Stimulated activated naive CD4-positive, alpha-beta T cell treated with Interleukin-2 at 50 U/mL for 16 hours (primary cell): ENCODE measurements around the gene ITPRIP.

Experiments used
- DNase-seq: peaks from one replicate; lab custom pipeline; 2025; lab: John Stamatoyannopoulos, UW

ITPRIP gene

DNA sequence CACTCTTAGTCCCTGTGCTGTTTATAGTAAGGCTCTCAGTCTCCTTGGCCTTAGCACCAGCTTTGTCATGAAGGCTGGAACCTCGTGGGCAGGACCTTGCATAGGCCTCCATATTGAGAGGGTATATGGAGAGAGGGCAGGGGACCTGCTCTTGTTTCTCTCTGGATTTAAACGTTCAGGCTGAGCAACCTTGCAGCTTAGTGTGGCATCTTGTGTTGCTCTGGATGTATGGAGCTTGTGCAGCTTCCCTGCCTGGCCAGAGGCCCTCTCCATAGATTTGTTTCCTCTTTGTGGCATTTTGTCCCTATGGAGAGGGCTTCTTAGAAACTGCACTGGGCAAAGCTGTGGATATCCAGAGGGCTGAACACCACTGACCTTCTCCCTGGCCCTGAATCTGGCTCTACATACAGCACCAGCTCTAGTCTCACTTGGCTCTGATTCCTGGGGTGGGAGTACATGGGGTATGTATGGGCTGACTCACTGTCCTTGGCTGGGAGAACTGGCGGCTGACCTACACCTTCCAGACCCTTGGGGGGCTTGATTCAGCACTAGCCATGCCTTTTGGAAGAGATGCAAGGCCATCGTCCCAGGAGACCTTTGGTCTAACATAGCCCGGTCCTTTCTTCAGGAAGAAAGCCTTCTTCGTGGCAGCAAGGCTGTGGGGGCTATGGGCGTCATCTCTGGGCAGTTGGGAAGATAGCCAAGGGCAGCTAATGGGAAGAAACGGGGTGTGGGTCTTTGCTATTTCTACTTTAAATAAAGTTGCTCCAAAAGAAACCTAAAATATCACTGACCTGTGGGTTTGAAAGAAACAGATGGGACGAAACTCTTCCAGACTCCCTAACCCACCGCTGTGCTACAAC lies 30.5 kb downstream of the ITPRIP start:
- no peak for DNase-seq

DNA sequence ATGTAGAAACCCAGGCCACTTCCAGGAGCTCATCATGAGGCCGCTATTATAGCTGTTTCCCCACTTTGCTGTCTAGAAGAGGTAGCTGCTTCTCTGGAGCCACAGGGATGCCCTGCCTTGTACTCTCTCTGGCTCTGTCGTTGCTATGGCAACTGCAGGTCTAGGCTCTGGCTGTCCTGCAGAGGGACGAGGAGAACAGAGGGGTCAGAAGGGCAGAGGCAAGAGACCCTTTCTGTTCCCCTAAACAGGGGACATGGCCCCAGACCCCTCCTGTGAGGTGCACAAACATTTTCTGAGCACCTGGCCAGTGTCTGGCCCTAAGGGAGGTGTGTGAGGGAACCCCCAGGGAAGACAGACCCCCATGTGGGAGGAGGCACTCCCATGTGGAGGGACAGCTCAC lies 31.4 kb downstream of the ITPRIP start:
- DNase-seq: no peak

DNA sequence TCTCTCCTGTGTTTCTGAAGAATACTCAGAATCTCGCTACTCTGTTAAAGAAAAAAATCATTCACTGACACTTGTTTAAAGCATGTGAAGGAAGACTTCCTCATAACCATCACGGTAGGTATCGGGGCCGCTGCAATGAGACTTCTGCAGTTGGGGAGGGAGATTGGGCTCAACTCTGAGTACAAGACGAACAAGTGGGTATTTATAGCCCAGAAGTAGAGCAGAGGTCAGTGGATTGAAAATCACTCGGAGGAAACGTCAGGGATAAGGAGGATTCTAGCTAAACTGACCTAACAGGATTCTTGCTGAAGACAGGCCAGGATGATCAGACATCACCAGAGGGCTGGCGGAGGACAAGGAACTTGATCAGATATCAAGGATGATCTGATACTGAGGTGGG lies 33.3 kb downstream of the ITPRIP start:
- no peak for DNase-seq

DNA sequence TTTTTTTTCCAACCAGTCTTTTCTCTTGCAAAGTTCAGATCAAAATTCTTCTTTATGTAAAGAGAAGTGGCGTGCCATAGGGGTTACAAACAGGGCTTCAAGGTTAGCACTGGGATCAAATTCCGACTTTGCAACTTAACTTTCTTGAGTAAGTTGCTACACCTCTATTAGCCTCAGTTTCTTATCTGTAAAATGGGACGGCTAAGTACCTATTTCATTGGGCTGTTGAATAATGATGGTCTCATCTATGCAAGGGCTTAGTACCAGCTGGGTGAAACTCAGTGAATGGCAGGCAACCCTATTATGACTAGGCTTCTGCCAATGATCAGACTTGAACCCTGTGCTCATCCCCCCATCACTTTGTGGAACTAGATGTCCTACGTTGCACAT lies 33.9 kb downstream of the ITPRIP start:
- no peak for DNase-seq

DNA sequence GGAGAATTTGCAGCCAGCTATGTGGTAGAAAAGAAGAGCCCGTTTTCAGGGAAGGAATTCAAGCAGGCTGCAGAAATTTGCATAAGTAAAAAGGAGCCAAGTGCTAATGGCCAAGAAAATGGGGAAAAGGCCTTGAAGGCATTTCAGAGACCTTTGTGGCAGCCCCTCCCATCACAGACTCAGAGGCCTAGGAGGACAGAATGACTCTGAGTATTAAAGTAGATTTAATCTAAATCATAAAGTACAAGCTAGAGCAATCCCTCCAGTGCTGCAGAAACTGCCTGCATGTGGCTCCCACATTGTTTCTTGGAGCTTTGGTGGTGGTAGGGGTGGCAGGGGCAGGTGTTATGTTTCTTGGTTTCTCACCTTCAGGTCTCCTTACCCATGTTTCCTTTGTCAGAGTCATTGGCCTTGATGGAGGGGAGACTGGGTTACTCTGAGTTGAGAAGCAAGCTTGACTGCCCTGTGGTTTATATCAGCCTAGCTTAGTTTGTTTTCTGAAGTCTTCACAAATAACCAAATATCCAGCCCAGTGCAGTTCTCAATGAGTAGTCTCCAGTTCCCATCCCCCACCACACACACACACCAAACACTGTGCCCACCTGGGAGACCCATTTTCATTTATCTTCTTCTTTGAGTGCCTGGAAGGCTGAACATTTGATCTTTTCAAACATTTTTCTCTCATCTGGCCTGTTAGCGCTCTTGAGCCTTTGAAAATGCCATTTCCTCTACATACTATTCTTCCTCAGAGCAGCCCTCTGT lies 34.5 kb downstream of the ITPRIP start:
- DNase-seq: no peak

DNA sequence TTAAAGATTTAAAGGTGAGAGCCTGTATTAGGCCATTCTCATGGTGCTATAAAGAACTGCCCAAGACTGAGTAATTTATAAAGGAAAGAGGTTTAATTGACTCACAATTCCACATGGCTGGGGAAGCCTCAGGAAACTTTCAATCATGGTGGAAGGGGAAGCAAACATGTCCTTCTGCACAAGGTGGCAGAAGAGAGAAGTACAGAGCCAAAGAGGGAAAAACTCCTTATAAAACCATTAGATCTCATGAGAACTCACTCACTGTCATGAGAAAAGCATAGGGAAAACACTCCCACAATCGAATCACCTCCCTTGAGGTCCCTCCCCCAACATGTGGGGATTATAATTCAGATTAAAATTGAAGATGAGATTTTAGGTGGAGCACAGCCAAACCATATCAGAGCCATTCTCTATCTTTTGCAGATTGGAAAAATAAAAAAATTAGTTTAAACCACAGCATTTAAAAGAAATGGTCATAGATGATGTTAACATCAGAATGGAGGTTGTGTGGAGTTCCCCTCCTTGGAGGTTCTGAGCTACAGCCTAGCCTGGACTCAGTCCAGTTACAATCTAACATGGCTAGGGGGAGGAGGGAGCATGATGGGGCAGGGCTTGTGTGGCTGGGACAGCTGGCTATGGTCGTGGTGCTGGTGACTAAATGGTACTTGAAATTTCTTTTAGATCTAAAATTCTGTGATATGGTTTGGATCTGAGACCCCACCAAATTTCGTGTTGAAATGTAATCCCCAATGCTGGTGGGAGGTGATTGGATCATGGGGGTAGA lies 36.2 kb downstream of the ITPRIP start:
- DNase-seq: no peak

DNA sequence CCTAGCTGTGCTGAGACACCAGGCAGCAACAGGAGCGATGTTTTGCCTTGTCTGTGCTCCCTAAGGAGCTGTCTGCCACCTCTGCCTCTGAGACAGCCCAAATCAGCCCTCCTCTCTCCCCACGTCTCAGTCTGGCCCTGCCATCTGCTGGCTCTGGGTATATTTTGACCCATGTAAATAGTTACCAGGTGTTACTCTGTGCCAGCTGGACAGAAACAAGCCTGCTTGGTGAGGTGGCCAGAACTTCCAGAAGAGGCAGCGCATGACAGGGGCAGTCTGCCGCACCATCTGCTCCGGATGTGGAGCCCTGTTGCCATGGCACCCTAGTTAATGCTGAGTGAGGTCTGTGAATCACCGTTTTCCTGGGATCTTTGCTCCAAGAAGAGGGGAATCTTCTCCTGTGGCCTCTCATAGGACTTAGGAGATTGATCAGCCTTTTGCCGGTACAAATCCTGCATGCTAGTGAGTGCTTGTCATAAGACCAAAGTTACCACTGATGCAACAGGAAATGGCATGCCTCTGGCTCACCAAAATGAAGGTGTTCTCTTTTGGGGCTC lies 37.5 kb downstream of the ITPRIP start:
- no peak for DNase-seq

DNA sequence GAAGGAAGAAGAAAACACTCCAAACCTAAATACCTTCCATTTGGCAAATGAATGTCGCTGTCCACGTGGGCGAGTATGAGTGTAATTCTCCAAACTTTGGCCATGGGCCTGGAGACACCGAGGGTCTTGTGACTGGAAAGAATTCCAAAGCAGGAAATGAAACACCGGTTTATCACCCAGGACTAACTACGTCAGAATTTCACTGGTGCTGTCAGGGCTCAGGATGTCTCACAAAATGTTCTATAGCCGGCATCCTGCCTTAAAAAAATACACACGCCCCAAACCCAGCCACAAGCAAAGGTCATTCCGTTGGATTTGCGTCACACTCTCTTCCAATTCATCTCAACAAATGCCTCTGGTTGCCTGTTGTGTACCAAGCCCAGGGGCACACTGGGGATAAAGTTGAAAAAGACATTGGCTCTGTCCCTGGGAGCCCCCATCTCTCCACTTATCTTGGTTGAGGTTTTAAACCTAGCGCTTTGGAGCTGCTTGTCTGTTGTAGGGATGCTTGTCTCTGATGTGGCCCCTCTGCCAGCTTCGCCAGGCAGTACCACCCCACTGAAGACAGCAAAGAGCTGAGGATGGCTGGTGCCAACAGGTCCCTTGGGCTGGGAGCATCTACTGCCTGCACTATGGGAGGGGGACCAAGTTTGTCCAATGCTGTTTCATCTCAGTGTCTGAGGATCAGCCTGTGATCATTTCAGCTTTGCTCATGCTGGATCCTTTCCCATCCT lies 38.1 kb downstream of the ITPRIP start:
- DNase-seq: no peak

DNA sequence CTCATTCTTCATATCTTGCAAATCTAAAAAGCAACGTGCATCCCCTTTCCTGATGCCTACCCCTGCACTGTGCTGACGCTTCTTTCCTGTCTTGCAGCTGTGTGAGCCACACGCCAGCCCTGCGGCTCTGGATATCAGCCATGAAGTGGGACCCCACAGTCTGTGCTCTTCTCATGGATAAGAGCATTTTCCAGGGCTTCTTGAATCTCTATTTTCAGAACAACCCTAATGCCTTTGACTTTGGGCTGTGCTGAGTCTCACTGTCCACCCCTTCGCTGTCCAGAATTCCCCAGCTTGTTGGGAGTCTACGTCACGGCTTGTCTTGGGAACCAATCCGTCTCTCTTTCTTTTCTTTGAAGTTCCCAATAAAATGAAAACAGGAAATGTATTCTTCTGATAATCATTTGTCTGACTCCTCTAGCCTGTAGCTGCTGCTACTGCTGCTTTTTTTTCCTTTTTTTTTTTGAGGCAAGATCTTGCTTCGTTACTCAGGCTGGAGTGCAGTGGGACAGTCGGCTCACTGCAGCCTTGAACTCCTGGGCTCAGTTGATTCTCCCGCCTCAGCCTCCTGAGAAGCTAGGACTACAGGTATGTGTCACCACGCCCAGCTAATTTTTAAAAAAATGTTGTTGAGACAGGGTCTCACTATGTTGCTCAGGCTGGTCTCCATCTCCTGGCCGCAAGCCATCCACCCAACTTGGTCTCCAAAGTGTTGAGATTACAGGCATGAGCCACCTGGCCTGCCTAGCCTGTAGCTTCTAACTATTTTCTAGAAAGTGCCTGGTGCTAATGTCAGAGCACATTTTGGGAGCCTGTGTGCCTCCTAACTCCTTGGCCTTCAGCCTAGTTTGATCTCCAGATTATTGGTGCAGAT lies 39.0 kb downstream of the ITPRIP start:
- no peak for DNase-seq

DNA sequence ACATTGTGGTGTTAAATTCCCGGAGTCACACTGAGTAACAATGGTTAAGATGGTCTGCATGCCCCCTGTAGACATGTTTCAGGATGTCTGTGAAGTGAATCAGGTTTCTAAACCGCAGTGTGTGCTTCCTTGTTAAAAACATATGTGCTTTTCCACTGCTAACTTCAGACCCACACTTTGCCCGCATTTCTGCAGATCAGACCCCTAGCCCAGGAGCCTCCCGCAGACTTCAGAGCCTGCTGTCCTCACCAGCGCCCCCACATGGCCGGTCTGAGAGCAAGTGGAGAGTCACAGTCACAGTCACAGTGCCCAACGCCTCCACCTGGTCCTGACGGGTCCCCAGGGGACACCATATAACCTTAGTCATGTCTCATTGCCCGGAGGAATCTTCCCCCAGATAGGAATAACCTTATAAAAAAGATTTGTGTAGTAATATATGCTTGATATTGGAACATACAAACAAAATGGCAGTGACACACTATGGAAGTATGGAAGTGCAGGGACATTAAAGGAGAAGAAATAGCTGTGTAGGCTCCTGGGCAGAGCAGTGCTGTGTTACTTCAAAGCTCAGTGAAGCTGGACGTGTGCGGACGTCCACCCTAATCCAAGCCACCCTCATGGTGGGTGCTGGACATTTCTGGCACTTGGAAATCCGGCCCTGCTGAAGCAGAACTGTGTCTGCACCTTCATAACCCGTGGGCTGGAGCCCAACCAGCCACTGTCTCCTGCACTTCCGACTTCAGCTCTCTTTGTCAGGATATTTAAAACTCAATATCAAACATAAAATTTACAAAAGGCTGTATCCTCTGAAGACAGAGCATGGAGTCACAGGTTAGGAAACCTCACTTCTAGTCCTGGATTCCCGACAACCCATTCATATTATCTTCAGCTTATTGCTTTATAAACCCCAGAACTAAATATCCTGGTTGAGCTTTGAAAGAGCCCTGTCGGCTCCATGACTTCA lies 40.3 kb downstream of the ITPRIP start:
- DNase-seq: no peak

DNA sequence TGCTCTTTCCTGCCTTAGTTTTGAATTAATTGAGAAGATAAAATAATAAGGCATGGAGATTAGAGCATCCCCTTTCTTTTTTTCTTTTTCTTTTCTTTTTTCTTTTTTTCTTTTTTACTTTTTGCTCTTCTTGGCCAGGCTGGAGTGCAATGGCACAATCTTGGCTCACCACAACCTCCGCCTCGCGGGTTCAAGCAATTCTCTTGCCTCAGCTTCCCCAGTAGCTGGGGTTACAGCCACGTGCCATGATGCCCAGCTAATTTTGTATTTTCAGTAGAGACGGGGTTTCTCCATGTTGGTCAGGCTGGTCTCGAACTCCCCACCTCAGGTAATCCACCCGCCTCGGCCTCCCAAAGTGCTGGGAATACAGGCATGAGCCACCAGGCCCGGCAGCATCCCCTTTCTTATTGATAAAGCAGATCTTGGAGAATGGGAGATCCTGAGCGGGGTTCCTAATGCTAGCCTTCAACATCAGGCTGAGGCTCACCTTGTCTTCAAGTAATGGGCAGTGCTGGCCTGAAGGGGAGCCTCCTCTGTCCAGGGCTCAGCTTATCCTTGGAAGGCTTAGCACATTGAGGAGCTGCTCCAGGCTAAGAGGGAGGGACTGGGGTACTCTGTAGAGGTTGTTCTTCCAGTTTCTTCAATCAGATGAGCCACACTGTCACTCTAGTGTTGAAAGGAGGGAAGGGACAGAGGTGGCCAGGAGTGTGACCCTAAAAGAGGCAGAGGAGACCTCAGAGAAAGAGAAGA lies 41.4 kb downstream of the ITPRIP start:
- no peak for DNase-seq

DNA sequence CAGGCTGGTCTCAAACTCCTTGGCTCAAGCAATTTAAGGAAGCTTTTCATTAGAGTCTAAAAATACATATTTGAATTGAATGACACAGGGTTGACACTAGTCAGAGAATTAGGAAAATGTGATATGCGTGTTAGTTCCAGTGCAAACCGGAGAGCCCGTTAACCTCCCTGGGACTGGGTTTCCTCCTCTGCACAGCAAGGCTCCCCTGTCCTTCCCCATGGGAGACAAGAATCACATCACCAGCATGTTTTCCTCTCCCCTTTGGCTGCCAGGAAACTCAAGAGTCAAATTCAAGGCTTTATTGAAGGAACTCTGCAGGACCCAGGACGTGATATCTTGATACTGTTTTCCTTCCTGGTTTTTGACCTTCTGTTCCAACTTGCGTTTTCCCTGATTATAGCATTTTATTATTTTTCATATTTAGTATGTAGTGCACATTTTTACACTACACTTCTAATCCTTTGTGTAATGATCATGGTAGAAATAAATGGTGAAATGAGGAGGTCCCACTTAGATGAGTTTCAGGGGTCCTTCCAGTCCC lies 44.4 kb downstream of the ITPRIP start:
- no peak for DNase-seq

DNA sequence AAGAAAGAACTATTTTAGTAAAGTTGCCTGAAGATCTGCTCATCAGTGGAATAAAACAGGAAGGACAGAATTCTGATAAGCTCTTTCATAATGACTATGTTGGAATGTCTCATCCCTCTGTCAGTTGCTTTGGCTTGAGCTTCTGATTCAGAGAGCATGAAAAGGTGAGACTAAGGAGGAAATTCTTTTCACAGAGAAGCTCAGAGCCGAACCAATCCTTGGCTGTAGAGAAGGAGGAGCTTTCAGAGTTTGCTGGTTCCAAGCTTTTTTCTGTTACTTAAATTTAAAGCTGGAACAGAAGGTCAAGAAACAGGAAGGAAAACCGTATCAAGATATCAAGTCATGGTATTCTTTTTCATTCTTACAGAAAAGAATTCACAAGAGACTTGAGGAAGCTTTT lies 45.3 kb downstream of the ITPRIP start:
- DNase-seq: no peak

DNA sequence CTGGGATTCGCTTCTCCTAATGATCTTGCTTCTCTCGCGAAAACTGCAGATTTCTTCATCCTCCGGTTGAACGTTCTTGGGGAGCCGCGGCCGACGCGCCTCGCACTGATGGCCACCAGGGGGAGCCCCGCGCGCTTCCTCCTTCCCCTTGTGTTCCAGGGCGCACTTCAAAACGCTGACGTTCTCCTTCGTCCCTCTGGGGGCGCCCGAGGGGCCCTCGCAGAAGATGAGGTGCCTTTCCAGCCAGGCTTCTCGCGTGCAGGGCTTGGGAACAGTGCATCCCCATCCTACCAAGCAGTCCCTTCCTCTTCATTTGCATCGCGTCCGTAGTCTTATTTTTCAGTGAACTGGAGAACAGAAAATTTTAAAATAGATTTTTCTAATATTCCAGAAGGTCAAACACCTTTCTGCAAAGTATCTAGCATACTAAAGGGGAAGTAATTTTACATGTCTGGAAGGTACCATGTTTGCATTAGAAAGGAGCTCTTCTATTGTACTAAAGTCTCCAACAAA lies 46.8 kb downstream of the ITPRIP start:
- peak; percentile 81 for DNase-seq

DNA sequence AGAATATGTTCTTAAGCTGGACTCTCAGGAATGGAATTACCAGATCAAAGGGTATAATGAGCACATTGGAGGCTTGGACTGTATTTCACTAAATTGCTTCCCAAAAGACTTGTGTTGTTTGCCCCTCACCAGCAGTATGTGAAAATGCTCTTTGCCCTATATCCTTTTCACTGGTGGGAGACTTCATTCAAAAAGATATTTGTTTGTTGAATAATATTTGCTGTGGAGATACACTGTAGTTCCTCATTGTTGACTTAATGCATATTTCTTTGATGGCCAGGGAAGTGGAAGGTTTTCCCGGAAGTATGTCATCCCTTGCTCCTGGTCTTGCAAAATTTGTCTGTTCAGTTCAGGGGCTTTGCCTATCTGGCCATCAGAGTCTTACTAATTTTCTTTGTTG lies 49.9 kb downstream of the ITPRIP start:
- no peak for DNase-seq

DNA sequence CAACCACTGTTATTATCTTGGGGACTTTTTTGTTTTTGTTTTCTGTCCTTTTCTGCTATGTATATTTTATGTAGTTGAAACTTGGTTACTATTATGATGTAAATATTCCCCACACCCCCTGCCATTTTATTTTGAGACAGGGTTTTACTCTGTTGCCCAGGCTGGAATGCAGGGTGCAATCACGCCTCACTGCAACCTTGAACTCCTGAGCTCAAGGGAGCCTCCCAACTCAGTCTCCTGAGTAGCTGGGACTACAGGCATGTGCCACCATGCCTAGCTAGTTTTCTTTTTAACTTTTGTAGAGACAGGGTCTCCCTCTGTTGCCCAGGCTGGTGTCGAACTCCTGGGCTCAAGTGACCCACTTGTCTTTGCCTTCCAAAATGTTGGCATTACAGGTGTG lies 51.3 kb downstream of the ITPRIP start:
- no peak for DNase-seq

DNA sequence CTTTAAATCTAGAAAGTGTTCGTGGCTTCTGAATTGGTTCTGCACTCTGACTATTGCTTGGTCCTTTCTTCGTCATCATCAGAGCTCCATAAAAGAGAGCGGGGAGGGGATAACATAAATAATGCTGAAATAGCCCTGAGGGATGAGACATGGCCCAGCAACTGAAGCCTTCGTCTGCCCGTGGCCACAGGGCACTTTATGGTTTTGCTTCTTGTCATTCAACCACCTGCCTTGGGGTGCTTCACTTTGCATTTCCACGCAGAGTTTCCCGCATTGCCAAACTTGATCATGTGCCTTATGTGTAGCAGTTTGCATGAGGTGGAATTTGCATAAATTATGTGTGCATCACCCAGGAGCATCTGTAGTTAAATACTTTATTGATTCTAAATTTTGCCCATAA lies 53.4 kb downstream of the ITPRIP start:
- DNase-seq: no peak

DNA sequence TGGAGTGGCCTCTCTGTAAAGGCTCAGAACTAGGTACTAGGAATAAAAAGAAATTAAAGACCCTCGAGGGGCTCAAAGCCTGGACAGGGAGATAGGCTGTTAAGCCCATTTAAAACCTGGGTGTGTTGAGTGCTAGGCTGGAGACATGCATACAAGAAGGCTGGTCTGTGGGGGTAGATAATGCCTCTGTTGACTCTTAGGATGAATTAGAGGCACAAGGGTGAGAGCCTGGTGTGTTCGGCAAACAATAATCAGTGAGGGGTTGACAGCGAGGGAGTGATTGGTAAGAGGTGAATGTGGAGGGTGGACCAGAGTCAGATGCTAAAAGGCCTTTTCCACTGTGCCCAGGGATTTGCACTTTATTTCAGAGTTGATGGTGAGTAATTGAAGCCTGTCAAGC lies 56.6 kb downstream of the ITPRIP start:
- no peak for DNase-seq
